ES-I3 (cell line): ENCODE data around the gene ZCCHC3.
"Not testable (repeated sequence)": the region's sequence is repeated elsewhere in the genome, so short reads cannot be mapped to it uniquely, and the experiment has no call there.

ENCODE experiments used
- H3K36me3 ChIP-seq: 2 replicates; pipeline ENCODE4 v1.6.1; 2013; ENCODE audit warnings: mild to moderate bottlenecking, low read length, control low read depth, moderate library complexity; ENCODE audit not compliant: insufficient read depth
- H3K4me1 ChIP-seq: 2 replicates; pipeline ENCODE4 v1.6.1; 2013; ENCODE audit warnings: mild to moderate bottlenecking, control low read depth, low read length; ENCODE audit not compliant: insufficient read depth
- H3K9ac ChIP-seq: 2 replicates; pipeline ENCODE4 v1.6.1; 2013; ENCODE audit warnings: low read depth, mild to moderate bottlenecking, low read length, moderate library complexity
- H3K9me3 ChIP-seq: 2 replicates; pipeline ENCODE4 v1.6.1; 2013; ENCODE audit warnings: mild to moderate bottlenecking, low read length, moderate library complexity; ENCODE audit not compliant: control insufficient read depth, insufficient read depth

ZCCHC3 gene

GRCh38 chr20:330233-331149 is 33.1 kb downstream of the ZCCHC3 start:
- H3K36me3 ChIP-seq: no peaks in the 10 kb centered on the region

GRCh38 chr20:334578-334977 is 37.2 kb downstream of the ZCCHC3 start:
- H3K4me1 ChIP-seq: peaks cover 6% of the 10 kb centered on the region
- no peak overlapping the region for H3K9ac ChIP-seq
- no peaks in the 10 kb centered on the region for H3K36me3 ChIP-seq
- no peaks in the 10 kb centered on the region for H3K9me3 ChIP-seq

More at GRCh38 chr20:330233-331149, 33.1 kb downstream of the ZCCHC3 start:
- H3K9me3 ChIP-seq: no peaks in the 10 kb centered on the region
- peaks cover 11% of the 10 kb centered on the region for H3K4me1 ChIP-seq
- H3K9ac ChIP-seq: no peak overlapping the region

DNA sequence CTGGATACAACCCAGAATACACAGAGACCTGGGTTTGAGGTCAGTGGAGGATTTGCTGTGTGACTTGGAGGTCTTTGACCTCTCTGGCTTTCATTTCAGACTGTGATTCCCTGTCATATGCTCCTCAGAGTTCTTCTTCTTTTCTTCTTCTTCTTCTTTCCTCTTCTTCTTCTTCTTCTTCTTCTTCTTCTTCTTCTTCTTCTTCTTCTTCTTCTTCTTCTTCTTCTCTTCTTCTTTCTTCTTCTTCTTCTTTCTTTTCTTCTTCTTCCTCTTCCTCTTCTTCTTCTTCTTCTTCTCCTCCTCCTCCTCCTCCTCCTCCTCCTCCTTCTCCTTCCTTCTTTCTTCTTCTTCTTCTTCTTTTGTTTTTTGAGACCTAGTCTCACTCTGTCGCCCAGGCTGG is 38.7 kb downstream of the ZCCHC3 start:
- not testable (repeated sequence) for H3K9ac ChIP-seq, H3K4me1 ChIP-seq, H3K9me3 ChIP-seq, H3K36me3 ChIP-seq

DNA sequence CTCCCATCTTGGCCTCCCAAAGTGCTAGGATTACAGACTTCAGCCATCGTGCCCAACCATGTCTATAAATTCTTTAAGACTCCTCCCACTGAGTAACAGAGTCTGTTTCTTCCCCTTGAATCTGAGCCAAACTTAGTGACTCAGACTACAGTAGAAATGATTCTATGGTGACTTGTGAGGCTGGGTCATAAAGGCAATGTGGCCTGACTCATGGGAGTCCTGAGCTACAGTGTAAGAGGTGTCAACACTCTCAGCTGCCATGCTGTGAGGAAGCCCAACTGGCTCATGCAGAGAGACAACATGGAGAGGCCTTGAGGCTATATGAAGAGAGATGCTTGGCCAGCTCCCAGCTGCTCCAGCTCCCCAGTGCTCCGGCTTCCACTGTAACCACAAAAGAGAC is 44.3 kb downstream of the ZCCHC3 start:
- Histone ChIP-seq H3K4me1 (peaks cover 4% of the 10 kb centered on the region; the same call in 1 of the 2 replicates), H3K36me3 (no peaks in the 10 kb centered on the region), H3K9ac (no peak overlapping the region), H3K9me3 (no peaks in the 10 kb centered on the region)

GRCh38 chr20:343107-343506 is 45.7 kb downstream of the ZCCHC3 start:
- Histone ChIP-seq H3K36me3 (no peaks in the 10 kb centered on the region), H3K4me1 (peaks cover 4% of the 10 kb centered on the region; the same call in 1 of the 2 replicates), H3K9ac (no peak overlapping the region), H3K9me3 (no peaks in the 10 kb centered on the region)

DNA sequence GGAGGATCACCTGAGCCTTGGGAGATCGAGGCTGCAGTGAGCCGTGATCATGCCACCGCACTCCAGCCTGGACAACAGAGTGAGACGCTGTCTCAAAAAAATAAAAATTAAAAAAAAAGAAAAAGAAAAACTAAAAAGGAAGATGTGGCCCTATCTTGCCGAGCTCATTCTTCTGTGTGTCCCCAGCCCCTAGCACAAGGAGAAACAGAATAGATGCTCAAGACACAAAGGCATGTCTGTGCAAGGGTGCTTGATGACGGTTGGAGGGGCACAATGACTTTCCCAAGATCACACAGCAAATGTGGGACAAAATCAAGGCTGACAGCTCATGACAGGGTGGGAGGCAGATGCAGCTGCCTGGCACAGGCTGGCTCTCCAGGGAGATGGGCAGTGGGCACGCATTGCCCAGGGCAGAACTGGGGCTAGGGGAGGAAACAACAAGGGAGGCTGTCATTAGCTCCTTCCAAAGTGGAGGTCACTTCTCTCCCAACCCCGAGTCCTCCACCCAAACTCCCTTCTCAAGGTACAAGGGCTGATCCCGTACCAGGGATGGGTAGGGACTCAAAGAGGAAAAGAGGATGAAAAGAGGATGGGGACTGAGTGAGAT is 48.8 kb downstream of the ZCCHC3 start:
- H3K9ac ChIP-seq: peak overlapping the region; percentile 79; the same call in 1 of the 2 replicates
- peaks cover 4% of the 10 kb centered on the region; the same call in 1 of the 2 replicates for H3K4me1 ChIP-seq
- H3K36me3 ChIP-seq: no peaks in the 10 kb centered on the region
- no peaks in the 10 kb centered on the region for H3K9me3 ChIP-seq

- no peaks in the 10 kb centered on the region for H3K36me3 ChIP-seq
- H3K4me1 ChIP-seq: peaks cover 4% of the 10 kb centered on the region; the same call in 1 of the 2 replicates
- H3K9ac ChIP-seq: peak within 1 kb of the TSS; percentile 79
- no peaks in the 10 kb centered on the region for H3K9me3 ChIP-seq
These were observed 49.4 kb downstream of the ZCCHC3 start, which contains the start of gene NRSN2 for GRCh38 chr20:346640-347316. Gene NRSN2 (plus strand): TSS chr20:347111. CDS start chr20:349644, 2,533 bp downstream.

GRCh38 chr20:347317-347639 is 49.9 kb downstream of the ZCCHC3 start:
- H3K4me1 ChIP-seq: peaks cover 4% of the 10 kb centered on the region; the same call in 1 of the 2 replicates
- H3K9me3 ChIP-seq: no peaks in the 10 kb centered on the region
- H3K36me3 ChIP-seq: no peaks in the 10 kb centered on the region
- peak overlapping the region; percentile 79; the same call in 1 of the 2 replicates for H3K9ac ChIP-seq

- Histone ChIP-seq H3K9me3 (no peaks in the 10 kb centered on the region), H3K36me3 (no peaks in the 10 kb centered on the region), H3K9ac (peak overlapping the region; percentile 79), H3K4me1 (peaks cover 4% of the 10 kb centered on the region; the same call in 1 of the 2 replicates)
These were observed 50.5 kb downstream of the ZCCHC3 start for GRCh38 chr20:347640-348484.

DNA sequence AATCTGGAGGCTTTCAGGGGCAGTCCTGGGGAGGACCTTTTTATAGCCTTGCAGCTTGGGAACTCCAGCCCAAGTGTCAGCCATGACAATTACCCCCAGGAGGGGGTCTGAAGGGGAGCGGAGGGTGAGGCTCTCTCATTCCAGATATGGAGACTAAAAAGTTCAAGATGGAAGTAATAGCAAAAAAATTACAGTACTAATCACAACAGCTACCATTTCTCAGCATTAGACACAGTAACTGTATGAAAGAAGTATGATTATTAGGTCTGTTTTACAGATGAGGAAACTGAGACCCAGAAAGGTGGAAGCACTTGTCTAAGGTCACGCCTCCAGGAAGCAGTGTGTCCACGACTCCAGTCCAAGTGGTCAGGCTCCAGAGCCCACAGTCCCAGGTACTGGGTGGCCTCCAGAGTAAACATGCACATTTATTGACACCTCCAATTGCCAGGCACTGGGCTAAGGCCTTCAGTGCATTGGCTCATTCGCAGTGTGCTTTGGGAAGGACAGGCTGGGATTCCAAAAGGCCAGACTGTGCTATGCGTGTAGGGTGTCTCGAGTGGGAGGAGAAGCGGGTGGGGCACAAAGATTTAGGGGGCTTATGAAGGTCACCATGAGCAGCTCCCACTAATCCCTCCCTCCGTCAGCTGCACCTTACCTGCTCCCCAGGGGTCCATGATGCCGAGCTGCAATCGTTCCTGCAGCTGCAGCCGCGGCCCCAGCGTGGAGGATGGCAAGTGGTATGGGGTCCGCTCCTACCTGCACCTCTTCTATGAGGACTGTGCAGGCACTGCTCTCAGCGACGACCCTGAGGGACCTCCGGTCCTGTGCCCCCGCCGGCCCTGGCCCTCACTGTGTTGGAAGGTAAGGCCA is 51.8 kb downstream of the ZCCHC3 start:
- no peak overlapping the region for H3K9ac ChIP-seq
- no peaks in the 10 kb centered on the region for H3K36me3 ChIP-seq
- H3K9me3 ChIP-seq: no peaks in the 10 kb centered on the region
- H3K4me1 ChIP-seq: peaks cover 4% of the 10 kb centered on the region; the same call in 1 of the 2 replicates
